Skin of body (tissue), 2 donors: Measurements from ENCODE around the gene REL. TPM values are rescaled to one million over a fixed set of nuclear protein-coding genes. Genes with fewer than 3 reads are reported as not detected.
"Not testable (repeated sequence)": the region's sequence is repeated elsewhere in the genome, so short reads cannot be mapped to it uniquely, and the experiment has no call there.

Experiments used
- DNase-seq: peaks from one replicate; lab custom pipeline; 2025; lab: John Stamatoyannopoulos, UW
- total RNA-seq: library from RNA; depleted of rRNA; stranded (reverse); fragments of >200 nt; gene quantifications from one replicate; pipeline ENCODE4 v1.2.3, GENCODE V29; 2014

REL gene
- total RNA-seq, 1 donor from 2014 or later: 28.7 TPM

DNA sequence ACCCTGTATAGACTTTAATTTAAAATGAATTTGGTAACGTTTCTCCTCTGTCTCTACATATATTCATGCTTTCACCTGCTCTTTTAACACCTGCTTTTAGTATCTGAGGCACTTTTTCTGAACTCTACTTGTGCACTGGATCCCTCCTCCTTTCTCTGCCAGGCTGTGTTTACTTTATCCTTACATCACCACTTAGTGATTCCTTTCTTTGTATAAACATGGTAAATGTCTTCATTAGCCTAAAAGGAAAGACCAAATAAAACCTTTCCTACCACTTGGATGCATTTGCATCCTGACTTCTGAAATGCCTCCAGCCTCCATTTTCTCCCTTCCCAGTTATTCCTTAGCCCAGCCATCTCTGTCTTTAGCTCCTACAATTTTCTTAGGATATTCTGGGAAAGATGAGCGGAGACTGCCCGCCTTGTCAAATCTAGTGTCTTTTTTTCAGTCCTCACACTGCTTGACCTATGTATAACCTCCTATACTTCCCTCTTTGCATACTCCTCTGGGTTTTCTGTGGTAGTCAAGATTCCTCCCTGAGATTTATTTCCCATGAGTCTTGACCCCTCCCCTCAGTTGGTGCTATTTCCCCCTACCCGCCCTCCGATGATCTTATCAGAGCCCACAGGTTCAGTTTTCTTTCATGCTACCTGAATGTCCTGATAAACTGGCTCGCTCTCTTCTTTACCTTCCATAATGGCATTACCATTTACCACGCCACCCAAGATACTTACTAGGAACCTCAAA is 44.8 kb downstream of the REL start:
- no peak for DNase-seq

DNA sequence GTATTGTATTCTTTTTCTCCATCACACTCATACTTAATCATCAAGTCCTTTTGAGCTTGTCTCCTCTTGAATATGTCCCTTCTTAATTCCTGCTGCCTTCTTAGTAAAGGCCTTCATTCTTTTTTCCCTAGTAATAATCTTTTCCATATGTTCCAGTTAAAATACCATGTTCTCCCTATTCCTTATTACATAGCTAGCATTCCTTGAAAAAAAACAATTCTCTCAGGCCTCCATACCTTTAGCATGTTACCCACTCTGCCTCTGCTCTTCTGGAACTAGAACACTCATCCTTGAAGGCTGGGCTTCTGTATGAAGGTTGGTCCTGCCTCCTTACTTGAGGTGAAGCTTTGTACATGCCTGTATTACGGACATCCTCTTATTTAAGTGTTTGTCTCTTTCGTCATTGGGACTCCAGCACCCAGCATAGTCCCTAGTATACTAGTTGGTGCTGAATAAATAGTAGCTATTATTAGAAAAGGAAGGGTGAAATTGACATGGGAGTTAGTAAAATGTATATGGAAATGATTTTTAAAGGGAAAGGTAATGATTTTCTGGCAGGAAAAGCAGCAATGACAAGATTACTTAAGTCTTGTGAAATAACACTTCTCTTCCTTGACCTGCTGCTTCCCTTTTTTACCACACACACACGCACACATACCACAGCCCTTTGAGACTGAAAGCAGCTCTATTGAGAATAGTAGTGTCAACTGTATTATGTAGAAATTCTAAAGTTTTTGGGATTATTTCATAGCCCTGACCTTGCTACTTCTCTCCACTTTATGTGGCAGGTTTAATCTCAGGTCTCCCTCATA is 45.6 kb downstream of the REL start:
- DNase-seq: no peak

DNA sequence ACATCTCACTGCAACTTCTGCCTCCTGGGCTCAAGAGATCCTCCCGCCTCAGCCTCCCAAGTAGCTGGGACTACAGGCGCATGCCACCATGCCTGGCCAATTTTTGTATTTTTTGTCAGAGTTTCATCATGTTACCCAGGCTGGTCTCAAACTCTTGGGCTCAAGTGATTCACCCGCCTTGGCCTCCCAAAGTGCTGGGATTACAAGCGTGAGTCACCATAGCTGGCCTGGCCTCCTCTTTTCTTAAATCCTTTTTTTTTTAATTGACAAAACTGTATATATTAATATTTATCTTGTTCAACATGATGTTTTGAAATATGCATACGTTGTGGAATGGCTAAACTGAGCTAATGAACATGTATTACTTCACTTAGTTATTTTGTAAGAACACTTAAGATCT is 50.7 kb downstream of the REL start:
- DNase-seq: not testable (repeated sequence)

DNA sequence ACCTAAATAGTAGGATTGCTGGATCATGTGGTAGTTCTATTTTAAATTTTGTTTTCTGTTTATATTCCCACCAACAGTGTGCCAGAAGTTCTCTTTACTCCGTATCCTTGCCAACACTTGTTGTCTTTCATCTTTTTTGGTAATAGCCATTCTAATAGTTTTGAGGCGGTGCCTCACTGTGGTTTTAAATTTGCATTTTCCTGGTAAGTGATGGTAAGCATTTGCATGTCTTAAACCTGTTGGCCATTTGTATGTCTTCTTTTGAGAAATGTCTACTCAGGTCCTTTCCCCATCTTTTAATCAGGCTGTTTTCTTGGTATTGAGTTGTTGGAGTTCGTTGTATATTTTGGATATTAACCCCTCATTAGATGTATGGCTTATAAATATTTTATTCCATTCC is 51.6 kb downstream of the REL start:
- no peak for DNase-seq

DNA sequence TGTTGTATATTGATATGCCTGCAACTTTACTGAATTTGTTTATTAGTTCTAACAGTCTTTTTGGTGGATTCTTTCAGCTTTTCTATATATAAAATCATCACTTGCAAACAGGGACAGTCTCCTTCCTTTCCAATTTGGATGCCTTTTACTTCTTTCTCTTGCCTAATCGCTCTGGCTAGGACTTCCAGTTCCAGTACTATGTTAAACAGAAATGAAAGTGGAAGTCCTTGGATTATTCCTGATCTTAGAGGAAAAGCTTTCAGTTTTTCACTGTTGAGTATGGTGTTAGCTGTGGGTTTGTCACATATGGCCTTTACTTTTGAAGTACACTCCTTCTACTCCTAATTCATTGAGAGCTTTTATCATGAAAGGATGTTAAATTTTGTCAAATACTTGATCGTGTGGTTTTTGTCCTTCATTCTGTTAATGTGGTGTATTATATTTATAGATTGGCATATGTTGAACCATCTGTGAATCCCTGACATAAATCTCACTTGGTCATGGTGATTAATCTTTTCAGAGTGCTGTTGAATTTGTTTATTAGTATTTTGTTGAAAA is 52.9 kb downstream of the REL start:
- DNase-seq: no peak

DNA sequence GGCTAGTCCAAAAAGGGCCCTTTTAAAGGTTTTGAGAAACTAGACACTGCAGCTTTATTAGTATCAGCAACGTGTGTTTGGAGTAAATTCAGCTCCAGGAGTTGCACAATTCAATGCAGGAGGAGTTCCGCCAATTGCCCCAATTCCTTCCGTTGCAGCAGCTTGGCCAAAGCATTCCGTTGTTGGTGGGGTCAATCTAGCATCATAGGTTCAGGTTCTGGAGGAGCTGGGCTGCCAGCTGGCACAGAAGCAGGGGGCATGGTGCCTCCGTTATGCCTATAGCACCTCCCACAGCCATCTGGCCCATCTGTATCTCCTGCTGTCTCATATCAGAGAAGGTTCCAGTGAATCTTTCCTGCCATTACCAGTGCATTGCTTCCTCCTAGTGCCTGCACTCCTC is 55.4 kb downstream of the REL start:
- DNase-seq: no peak

DNA sequence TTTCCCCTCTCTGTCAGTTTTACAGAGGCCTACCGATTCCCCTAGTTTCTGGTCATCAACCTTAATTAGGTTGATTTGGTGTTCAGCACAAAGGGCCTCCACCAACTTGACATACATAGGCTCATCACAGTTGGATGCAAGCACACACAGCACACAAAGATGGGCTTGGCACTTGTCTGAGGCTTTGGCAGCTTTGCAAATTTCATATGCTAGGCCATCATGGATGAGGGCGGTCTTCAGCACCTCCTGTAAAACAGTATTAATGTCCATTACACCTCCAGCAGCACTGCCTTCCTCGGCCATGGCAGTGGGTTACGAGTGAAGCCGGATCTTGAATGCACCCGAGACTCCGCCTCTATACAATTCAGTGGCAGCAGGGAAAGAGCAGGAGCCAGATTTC is 56.9 kb downstream of the REL start:
- no peak for DNase-seq

DNA sequence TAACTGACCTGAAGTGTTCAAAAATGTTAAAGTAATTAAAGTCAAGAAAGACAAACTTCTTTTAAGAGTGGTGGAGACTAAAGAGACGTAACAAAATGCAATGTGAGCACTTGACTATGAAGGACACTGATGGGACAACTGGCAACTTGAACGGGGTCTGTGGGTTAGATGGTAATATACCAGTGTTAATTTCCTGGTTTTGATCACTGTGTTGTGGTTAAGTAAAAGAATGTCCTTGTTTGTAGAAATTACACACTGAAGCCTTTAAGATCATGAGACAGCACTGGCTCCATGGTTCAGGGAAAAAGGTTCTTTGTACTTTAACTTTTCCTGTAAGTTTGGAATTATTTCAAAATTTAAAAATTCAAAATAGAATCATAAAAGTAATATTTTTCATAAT is 58.2 kb downstream of the REL start:
- no peak for DNase-seq

DNA sequence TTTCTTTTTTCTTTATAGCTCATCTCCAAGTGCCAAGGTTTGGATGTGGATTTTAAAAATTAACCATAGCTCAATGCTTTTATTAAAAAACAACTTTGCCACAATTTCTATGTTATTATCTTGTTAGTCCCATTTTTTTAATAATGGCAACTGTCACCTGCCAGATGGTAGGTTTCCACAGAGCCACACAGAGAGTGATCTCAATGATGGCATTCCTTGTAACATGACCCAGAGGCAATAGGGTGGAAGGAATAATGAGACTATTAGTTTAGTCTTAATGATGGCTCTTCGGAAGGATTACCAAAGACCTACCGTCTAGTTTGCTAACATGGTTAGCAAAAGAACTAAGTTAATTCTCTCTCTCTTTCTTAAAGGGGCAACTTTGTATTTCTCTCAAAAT is 64.0 kb downstream of the REL start:
- DNase-seq: no peak

DNA sequence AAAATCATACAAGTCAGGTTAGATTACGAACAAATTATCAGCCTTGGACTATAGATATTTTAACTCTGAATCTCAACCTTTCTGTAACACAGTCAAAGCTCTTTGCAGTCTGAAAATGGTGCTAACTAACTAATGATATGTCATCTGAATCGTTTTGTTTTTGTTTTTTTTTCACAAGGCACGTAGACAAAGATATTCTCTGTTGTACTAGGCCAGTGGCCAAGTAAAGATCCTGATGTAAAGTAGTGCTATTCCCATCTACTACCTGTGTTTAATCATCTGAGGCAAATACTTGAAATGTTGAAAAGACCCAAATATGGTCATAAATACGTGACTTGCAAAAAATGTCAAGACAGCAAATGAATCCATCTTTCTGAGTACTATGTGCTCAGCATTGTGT is 65.7 kb downstream of the REL start:
- DNase-seq: no peak

DNA sequence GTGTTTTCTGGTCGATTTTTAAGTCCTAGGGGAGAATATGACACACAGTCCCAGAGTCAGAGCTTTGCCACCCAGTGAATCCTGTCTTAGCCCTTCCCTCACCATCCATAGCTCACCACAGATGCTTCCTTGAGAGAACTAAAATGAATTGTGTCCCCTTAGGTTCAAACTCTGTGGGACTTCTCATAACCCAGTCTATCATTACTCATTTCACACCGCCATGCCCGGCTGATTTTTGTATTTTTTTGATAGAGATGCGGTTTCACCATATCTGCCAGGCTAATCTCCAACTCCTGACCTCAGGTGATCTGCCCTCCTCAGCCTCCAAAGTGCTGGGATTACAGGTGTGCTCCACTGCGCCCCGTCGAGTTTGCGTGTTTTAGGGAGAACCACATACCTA is 66.8 kb downstream of the REL start:
- no peak for DNase-seq

DNA sequence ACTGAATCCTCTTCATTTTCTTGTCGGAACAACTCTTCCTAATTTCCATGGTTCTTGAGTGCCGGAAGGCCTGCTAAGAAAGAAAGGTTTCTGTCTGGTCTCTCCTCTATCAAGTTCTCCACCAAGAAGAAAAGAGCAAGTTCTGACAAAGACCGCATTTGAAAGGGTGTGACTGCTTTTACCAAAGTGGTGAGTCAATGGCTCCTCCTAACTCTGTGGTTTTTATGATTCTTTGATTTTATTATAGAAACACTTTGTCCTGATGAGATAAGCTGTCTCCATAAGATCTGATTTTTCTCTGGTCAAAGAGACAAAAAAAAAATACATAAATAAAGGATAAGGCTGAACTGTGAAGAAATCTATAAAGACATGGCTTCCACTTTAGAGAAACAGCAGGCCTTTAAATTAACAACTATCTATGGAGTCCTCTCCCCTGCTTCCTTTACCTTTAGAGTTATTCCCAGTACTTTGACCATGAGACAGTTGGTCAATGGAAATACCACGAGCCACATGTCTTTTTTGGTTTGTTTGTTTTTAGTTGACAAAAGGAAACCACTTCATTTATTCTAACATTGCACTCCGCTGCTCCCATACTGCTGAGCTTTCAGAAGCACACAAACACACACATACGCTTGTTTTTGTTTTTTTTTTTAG is 67.7 kb downstream of the REL start:
- no peak for DNase-seq

DNA sequence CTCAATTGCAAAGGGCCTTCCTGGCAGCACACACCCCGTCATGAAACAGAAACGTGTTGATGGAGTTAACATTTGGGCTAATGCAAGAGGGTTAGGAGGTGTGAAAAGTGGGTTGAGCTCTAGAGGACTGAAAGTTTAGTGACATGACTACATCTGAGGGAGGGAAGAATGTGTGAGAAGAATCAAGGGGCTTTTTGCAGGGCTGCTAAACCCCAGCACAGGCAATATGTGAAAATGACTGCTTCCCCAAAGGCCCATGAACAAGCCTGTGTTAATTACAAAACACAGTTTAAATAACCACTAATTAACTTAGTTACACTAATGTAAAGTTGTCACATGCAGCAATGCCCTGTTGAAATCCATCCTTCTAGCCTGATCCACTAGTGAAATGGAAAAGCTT is 72.8 kb downstream of the REL start:
- DNase-seq: no peak

DNA sequence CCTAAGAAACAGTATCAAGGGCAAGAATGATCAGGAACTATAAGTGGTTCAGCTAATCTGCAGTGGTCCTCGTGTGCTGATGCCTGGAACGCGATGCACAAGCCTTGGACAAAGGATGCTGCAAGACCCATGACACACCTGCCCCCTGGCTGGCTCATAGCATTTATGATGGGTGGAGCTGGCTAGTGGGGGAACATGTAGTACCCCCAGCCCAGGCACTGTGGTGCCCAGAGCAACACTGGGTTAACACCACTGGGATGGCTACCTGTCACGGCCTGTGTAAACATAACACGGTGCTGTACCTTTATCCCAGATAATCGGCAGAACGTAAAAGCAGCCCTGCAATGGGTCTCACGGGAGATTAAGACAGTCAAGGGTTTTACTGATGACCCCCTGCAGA is 75.8 kb downstream of the REL start:
- DNase-seq: no peak

DNA sequence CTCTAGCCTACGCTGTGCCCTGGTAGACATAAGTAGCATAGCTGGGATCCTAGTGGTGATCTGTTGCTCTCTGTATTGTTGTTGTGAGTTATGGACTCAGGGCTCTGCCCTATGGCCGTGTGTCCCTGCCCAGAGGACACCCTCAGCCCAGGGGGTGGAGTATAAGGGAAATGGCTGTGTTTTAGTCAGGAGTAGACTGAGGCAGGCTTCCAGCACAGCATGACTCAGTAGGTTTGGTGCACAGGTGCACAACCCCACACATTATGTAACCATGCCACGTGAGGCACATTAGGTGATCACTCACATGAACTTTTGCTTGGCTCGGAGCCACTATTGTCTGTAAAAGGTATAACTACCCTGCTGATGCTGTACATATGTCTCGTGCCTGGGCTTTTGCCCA is 76.3 kb downstream of the REL start:
- no peak for DNase-seq

DNA sequence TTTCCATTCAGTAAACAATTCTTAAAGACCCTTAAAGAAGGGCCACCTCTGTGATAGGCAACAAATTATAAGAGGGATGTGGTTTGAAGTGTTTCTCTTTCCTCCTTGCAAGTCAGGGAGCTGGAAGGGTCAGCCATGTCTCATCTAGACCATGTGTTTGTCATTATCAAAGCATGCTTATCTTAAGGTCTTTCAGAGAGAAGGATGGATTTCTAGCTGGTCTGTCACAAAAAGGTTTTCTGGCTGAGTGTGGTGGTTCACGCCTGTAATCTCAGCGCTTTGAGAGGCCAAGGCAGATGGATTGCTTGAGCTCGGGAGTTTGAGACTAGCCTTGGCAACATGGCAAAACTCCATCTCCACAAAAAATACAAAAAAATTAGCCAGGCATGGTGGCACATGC is 77.0 kb downstream of the REL start:
- DNase-seq: no peak

DNA sequence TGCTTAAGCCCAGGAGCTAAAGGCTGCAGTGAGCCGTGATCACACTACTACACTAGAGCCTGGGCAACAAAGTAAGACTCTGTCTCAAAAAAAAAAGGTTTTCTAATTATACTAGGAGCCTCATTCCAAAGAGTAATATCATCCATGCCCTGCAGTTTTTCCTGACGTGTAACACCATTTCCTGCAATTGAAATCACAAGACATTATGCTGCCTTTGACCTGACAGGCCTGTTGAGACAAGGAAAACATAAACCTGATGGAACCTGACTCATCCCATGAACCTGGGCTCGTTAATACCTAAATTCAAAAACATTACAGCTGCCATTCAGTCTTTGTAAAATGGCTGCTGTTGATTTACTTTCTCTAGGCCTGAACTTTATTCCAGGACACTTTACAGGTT is 77.4 kb downstream of the REL start:
- DNase-seq: no peak

DNA sequence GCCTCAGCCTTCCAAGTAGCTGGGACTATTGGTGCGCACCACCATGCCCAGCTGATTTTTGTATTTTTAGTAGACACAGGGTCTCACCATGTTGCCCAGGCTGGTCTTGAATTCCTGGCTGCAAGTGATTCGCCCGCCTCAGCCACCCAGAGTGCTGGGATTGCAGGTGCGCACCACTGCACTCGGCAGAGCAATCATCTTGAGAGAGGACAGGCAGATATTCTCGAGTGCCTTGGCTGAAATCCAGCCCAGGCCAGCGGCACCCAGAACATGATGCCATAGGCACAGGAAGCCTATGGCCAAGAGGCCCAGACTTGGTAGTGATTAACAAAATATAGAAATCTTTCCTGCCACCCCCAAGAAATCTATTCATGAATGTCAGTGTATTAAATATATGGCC is 78.1 kb downstream of the REL start:
- no peak for DNase-seq

DNA sequence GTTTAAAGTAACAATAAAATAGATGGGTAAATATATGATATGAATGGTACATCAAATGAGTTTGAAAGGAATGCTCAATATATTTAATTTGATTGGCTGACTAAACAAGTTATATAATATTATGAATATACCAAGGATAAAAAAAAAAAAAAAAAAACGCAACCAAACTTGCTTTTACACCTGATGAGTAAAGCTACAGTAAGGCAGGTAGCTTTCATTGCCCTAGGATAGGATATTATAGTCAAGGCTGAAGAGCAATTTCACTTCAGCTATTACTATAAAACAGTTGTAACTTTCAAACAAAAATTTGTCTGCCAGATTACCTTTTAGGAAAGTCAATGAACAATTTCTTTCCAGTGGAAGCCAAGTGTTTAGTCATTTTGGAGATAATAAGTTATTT is 79.3 kb downstream of the REL start:
- no peak for DNase-seq

DNA sequence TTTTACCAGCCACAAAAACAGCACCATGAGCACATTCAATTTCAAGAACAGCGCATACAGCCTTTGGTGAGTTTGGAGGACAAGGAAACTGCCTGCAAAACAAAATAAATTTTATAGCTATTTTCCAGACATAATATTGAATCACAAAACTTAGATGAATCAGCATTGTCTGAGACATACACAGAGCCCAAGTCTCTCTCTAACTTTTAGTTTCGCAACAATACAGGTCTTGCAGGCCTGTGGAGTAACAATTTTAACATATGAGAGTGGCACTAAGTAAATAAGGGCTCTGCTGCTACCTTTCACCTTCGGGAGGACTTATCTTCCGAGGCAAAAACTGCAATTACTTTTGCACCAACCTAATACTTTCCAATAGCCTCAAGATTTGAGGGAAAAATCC is 80.1 kb downstream of the REL start:
- DNase-seq: no peak

DNA sequence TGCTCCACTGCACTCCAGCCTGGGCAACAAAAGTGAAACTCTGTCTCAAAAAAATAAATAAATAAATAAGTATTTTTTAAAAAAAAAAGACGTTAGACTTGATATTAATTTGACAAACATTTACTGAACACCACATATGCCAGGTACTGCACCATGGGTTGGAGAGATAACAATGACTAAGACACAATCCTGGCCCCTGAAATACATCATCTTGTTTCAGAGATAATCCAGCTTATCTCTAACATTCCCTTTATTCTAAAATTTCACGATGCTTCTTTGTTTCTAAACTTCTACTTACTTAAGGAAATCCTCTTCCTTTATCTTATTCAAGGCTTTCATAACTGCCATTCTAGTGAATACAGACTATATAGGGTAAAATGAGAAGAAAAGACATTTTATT is 81.2 kb downstream of the REL start:
- DNase-seq: no peak

DNA sequence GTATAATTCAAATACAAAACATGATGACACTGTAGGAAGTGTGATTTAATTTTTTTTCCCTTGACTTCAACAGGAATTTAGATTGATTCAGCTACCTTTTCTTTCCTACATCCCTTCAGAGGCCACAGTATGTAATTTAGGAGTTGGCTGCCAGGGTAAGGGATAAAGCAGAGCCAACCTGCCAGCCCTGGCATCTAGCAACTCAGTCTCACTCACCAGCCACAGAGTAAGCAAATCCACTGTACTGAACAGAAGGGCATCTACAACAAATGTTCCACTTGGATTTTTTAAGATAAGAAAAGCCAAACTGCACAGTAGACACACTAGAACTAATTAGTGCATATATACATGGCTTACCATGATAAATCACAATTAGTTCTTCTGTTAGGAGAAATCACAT is 81.8 kb downstream of the REL start:
- DNase-seq: no peak
